NCI-H446 (cell line): Measurements from ENCODE around the gene TNPO2.

Experiments used
- DNase-seq, 2 experiments: peaks; one replicate each; lab custom pipeline; 2025; lab: John Stamatoyannopoulos, UW

The TNPO2 gene

GRCh38 chr19:12676384-12676792 lies 47.3 kb downstream of the TNPO2 start:
- peak; percentile 44 to 75 for DNase-seq

DNA sequence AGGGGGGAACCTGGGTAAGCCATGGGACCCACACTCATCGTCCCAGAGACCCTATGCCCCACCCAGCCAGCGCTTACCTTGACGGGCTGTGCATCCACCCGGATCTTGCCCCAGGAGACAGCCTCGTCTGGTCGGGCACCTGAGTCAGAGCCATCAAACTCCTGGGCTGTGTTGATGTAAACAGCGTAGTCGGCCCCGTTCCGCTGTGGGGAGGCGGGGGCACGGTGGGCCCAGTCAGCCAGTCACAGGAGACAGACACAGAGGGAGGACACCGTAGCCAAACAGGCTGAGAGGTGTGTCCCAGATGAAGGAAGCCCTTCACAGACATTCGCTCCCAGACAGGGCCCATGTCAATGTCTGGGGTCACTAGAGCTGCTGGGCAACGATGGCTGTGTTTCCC lies 47.8 kb downstream of the TNPO2 start:
- DNase-seq, result no peak

- DNase-seq, result no peak
Observed at GRCh38 chr19:12675399-12675798, 48.3 kb downstream of the TNPO2 start.

- no peak for DNase-seq
Observed at GRCh38 chr19:12672744-12673143, 51.0 kb downstream of the TNPO2 start.

- no peak for DNase-seq
Observed at GRCh38 chr19:12670159-12670928, 53.4 kb downstream of the TNPO2 start.

DNA sequence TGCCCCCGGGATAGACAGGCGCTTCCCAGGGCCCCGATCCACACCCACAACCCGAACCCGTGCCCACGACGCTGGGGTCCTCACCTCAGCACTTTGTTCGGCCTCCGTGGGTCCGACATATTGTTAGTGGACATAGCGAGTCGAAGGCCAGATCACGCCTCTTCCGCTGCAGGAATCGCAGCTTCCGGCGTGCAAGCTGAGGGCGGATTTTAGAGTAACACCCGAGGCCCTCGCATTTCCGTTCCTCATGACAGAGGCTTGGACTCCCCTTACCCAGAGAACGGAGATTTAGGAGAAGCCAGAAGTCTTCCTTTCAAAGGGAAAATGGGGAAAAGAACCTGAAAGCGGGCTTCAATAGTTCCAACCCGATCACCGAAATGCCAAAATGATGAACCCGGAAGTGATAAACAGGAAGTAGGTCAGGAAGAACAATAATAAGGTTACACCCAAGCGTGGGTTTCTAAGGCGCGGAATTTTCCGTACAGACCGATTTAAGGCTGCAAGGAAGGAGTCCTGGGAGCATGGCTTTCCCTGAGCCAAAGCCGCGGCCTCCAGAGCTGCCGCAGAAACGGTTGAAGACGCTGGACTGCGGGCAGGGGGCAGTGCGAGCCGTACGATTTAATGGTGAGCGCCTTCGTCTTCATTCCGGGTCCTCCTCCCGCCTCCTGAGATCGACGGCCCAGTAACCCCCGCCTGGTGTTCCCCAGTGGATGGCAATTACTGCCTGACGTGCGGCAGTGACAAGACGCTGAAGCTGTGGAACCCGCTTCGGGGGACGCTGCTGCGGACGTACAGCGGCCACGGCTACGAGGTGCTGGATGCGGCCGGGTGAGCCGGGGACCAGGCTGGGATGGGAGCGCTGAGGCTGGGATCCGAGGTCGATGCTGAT lies 54.2 kb downstream of the TNPO2 start:
- peak; percentile 72 to 85 for DNase-seq

DNA sequence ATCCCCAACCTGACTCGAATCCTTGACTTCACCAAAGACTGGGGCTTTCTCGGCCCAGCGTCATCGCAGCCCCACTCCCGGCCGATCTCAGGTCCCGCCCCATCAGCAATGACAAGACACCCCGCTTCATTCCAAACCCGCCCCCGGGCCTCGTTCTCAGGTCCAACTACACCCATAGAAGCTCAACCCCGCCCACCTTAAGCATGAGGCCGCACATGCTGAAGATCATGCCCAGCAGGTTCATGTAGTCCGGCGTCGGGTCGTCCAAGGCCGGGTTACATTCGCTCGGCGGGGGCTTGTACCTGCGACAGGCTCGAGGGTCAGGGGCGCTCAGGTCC lies 54.8 kb downstream of the TNPO2 start:
- peak in 1 of 2 experiments; percentile 30 for DNase-seq

GRCh38 chr19:12668346-12668745 lies 55.4 kb downstream of the TNPO2 start:
- no peak for DNase-seq

GRCh38 chr19:12667731-12668302 lies 55.9 kb downstream of the TNPO2 start:
- DNase-seq, result no peak

DNA sequence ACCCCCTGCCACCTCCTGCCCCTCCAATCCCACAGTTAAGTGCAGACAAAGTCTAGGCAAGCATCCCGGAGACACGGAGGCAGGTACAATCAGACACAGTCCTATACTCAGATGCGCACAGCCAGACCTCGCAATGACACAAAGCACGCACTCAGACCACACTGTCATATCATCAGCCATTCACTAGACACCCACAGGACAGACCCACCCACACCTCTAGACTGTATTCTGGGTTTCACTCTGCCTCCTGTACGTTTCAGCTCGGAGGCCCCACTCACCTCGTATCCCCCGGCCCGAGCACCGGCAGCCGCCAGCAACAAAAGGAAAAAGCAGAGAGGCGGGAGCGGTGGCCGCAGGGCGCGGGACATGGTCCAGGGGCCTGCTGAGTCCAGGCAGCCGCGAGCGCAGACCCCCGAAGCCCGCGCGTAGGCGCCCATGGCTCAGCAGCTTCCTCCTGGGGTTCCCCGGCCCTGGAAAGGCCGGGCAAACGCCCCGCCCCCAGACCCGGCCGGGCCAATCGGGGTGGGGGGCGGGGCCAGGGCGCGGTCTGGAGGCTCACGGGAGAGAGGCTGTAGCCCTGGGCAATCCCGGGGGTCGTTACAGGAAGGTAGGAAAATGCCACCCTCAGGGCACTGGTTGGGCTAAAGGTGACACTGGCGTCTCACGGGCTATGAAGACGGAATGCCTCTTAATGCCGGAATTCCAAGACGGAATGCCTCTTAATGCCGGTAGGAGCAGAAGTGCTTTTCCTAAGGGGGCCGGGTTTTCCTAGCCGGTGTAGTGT lies 57.3 kb downstream of the TNPO2 start, which contains the start of the genes MAN2B1 and WDR83:
Gene MAN2B1 (minus strand): TSS at position 478 of the 784 bp plus-strand sequence. CDS start 41 bp downstream, at position 437.
Gene WDR83 (plus strand): TSS at position 543 of the 784 bp plus-strand sequence. CDS start 2,984 bp downstream, outside the sequence.
- DNase-seq, result peak; percentile 34 to 83

GRCh38 chr19:12665671-12666264 lies 58.0 kb downstream of the TNPO2 start:
- DNase-seq, result no peak

GRCh38 chr19:12665281-12665573 lies 58.5 kb downstream of the TNPO2 start:
- no peak for DNase-seq

- DNase-seq, result no peak
Observed at GRCh38 chr19:12664406-12665280, 59.1 kb downstream of the TNPO2 start.

- DNase-seq, result no peak
Observed at GRCh38 chr19:12660980-12661379, 62.8 kb downstream of the TNPO2 start.

GRCh38 chr19:12657966-12658365 lies 65.8 kb downstream of the TNPO2 start:
- no peak for DNase-seq

GRCh38 chr19:12656899-12657571 lies 66.7 kb downstream of the TNPO2 start:
- no peak for DNase-seq

DNA sequence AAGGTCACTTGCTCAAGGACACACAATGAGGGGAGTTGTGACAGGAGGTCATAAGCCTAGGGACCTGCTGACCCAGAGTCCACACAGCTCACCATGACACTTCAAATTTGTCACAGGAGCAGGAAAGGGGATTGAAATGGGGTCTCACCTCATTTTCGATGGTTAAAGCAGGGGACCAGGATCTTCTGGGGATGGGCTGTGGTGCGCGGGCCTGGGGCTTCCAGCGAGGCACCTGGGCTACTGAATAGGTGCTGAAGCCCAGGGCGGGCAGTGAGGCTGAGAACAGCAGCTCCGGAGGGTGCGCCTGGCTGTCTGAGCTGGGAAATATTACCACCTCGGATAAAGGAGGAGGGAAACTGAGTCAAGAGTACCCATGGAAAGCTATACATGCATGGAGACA lies 68.2 kb downstream of the TNPO2 start:
- no peak for DNase-seq

DNA sequence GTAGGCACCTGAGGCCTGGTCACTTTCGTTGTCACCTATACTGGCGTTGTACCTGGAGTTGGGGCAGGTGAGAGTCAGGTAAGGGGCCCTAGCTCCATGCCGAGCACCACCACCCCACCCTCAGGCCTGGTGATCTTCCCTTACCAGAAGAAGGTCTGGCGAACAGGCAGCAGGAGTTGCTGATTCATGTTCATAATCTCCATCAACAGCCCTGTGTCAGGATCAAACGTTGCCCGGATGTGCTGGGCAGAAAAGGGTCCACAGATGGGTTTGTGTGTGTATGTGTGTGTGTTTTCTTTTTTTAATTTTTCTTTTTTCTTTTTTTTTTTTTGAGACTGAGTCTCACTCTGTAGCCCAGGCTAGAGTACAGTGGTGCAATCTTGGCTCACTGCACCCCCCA lies 71.5 kb downstream of the TNPO2 start:
- DNase-seq, result no peak

GRCh38 chr19:12649941-12650340 lies 73.8 kb downstream of the TNPO2 start:
- no peak for DNase-seq
